Fibroblast of skin of right quadriceps (primary cell): Measurements from ENCODE around the gene PDE7B.
"Not testable (repeated sequence)": the region's sequence is repeated elsewhere in the genome, so short reads cannot be mapped to it uniquely, and the experiment has no call there.

ENCODE experiments used
- DNase-seq: peaks from one replicate; pipeline ENCODE4 v3.0.0-alpha.2; 2013

The PDE7B gene

GRCh38 chr6:135852746-135853145 lies 1.2 kb downstream of the PDE7B start:
- peak; percentile 8 for DNase-seq

GRCh38 chr6:135853227-135853626 lies 1.7 kb downstream of the PDE7B start:
- peak; percentile 55 for DNase-seq

- peak; percentile 16 for DNase-seq
Observed at GRCh38 chr6:135853986-135854385, 2.5 kb downstream of the PDE7B start.

- no peak for DNase-seq
Observed at GRCh38 chr6:135854799-135855198, 3.3 kb downstream of the PDE7B start.

GRCh38 chr6:135858931-135859330 lies 7.4 kb downstream of the PDE7B start:
- no peak for DNase-seq

GRCh38 chr6:135860361-135860760 lies 8.9 kb downstream of the PDE7B start:
- DNase-seq, result no peak

- no peak for DNase-seq
Observed at GRCh38 chr6:135861189-135861588, 9.7 kb downstream of the PDE7B start.

- not testable (repeated sequence) for DNase-seq
Observed at GRCh38 chr6:135864929-135865328, 13.4 kb downstream of the PDE7B start.

- DNase-seq, result no peak
Observed at GRCh38 chr6:135866445-135867123, 15.1 kb downstream of the PDE7B start.

GRCh38 chr6:135867332-135867731 lies 15.8 kb downstream of the PDE7B start:
- DNase-seq, result no peak

- no peak for DNase-seq
Observed at GRCh38 chr6:135869857-135870256, 18.4 kb downstream of the PDE7B start.

GRCh38 chr6:135870722-135871121 lies 19.2 kb downstream of the PDE7B start:
- DNase-seq, result peak; percentile 95

- DNase-seq, result peak; percentile 65
Observed at GRCh38 chr6:135871296-135871695, 19.8 kb downstream of the PDE7B start.

- peak; percentile 80 for DNase-seq
Observed at GRCh38 chr6:135871878-135872277, 20.4 kb downstream of the PDE7B start.

- no peak for DNase-seq
Observed at GRCh38 chr6:135875446-135875845, 23.9 kb downstream of the PDE7B start.

- no peak for DNase-seq
Observed at GRCh38 chr6:135876058-135876457, 24.6 kb downstream of the PDE7B start.

GRCh38 chr6:135877666-135878065 lies 26.2 kb downstream of the PDE7B start:
- DNase-seq, result no peak

- DNase-seq, result peak; percentile 90
Observed at GRCh38 chr6:135880066-135880972, 28.8 kb downstream of the PDE7B start.

- peak; percentile 83 for DNase-seq
Observed at GRCh38 chr6:135883045-135883444, 31.5 kb downstream of the PDE7B start.

GRCh38 chr6:135883536-135883935 lies 32.0 kb downstream of the PDE7B start:
- DNase-seq, result no peak

GRCh38 chr6:135884136-135884535 lies 32.6 kb downstream of the PDE7B start:
- no peak for DNase-seq

GRCh38 chr6:135887069-135887468 lies 35.6 kb downstream of the PDE7B start:
- DNase-seq, result no peak

GRCh38 chr6:135888818-135889217 lies 37.3 kb downstream of the PDE7B start:
- DNase-seq, result no peak

- no peak for DNase-seq
Observed at GRCh38 chr6:135890876-135891275, 39.4 kb downstream of the PDE7B start.
